GM12865 (cell line): ENCODE measurements around the gene RASA3.

Experiments used
- DNase-seq: peaks from one replicate; pipeline ENCODE4 v3.0.0; 2010; ENCODE audit warnings: low read depth
- H3K4me3 ChIP-seq: 2 replicates; pipeline ENCODE4 v1.5.1; 2011; ENCODE audit warnings: mild to moderate bottlenecking, low read depth, low read length, control low read depth
- CTCF ChIP-seq: IDR thresholded peaks from 2 replicates; pipeline ENCODE4 v1.5.1; 2011; ENCODE audit warnings: low read length, control low read depth, low read depth, inconsistent platforms; ENCODE audit not compliant: insufficient read depth; ENCODE audit errors: missing control alignments

The RASA3 gene

GRCh38 chr13:113929628-113930615 lies 202.5 kb downstream of the RASA3 start:
- DNase-seq, result no peak
- TF ChIP-seq CTCF, result no peak

GRCh38 chr13:113928685-113929627 lies 203.5 kb downstream of the RASA3 start:
- TF ChIP-seq CTCF, result no peak
- H3K4me3 ChIP-seq, result no peak overlapping the region
- DNase-seq, result no peak

More at GRCh38 chr13:113929628-113930615, 202.5 kb downstream of the RASA3 start:
- no peak overlapping the region for H3K4me3 ChIP-seq
